GM21390 (cell line): ENCODE results near the gene MRRF.
A peak's percentile ranks its signal among the peaks of the same experiment; 100 is the strongest.
"Not testable (repeated sequence)": the region's sequence is repeated elsewhere in the genome, so short reads cannot be mapped to it uniquely, and the experiment has no call there.

ENCODE experiments used
- ATAC-seq: cut with Tn5 transposase; IDR thresholded peaks from one replicate; pipeline ENCODE4 v1.9.1; 2021; ENCODE audit not compliant: unreplicated experiment

Gene MRRF

DNA sequence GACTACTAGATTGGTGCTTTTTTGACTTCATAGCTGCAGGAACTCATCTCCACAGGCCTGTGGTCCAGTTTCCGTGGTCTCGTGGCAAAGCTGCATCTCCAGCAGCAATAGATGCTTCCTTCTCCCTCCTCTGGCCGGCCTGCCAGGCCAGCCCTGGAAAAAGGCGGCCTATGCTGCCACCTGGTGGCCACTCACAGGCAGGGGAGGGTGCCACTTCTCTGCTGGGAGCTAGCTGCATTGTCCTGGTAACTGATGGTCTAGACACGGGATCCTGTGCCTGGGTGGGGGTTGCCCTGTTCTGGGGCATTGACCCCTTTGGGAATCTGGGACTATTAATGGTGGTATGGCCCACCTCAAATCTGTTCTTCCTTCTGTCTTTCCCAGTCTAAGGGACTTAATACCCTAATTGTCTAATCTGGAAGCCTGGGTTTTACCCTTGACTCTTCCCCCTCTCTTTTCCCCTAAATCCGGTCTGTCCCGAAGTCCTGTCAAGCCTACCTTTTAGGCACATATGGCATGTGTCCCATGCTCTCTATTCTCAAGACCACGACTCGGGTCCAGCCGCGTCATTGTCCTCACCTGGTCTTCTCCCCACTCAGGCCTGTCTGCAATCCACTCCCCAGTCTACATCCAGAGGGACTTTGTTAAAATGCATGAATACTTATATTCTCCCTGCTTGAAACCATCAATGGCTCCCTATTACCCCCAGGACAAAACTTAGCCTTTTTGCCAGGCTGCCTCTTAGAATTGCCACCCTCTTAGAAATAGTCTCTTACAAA, 86.1 kb downstream of the MRRF start:
- peak; percentile 86 for ATAC-seq

DNA sequence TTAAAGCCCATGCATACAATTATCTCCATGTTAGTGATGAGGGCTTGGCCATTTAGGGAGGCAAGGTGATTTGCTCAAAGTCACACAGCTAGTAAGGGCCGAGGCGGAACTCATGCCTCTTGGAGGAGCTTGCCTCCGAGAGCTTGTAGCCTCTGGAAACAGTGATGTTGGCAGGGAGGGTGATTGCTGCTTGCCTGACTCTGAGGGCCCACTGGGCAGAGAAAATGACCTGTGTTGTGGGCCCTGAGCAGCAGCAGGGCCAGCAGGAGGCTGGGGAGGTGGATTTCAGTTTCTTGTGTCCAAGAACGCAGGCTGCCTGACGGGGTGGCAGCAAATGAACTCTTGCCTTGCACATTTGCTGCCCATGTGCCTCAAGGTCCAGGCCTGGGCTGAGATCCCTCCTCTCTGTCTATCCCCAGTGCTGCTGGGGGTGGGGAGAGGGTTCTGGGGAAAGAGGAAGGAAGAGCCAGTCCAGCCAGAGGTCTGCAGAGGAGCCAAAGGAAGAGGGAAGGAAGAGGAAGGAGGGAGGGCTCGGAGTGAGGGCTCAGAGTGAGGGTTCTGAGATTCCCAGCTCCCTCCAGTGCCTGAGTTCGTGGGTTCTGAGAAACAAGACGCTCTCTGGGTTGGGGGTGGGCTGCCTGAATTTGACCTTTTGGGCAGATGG, 90.0 kb downstream of the MRRF start:
- ATAC-seq: no peak

DNA sequence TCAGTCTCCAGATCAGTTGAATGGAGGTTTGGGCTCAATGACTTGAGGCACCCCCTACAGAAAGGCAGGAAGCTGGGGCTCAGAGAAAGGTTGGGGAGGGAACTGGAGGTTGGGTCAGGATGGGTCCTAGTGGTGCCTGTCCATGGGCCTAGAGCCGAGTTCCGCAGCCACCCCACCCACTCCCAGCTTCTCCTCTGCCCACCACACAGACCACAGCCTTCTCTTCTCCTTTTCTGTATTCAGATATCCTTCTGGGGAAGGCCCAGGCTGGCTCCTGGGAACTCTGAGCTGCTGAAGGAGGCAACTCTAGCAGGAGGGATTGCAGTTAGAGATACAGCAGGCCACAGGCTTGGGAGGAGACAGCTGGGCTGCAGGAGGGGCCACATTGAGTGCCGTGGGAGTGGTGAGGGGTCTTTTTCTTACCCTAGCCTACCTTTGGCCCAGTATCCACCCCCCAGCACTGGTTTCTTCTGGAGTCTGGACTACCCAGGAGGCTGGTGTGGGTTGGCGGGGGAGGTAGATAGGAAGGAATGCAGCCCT, 90.7 kb downstream of the MRRF start:
- ATAC-seq: no peak

DNA sequence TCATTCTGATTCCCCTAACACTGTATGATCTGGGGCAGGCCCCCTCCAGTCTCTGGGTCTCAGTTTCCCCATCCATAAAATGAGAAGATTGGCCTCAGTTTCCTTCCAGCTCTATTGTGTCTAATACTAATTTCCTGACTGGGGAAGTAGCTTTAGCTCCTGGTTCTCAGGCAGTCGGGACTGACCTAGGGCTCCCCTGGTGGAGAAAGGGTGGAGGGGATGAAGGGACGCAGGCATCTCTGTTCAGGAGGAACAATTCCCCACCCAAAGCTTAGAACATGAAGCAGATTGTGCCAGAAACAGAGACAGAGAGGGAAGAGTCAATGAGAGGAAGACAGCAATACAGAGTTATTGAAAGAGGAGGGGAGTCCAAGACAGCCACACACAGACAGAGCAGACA, 91.9 kb downstream of the MRRF start:
- no peak for ATAC-seq

DNA sequence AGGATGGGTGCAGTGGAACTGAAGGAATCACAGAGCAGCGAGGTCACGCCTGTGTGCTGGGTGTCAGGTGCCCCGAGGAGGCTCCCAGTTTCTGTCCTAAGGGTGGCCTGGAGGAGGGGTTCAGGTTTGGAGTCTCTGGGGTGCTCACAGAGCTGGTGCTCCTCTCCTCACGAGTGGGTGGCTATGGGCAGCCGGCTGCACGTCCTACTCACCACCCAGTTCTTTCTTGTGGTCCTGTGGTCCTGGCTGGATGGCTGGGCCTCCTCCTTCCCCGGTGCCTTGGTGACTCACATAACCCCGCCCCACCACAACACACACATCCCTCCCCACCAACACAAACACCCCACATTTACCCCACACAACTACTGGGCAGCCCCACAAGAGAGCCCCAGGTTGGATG, 96.2 kb downstream of the MRRF start:
- ATAC-seq: no peak

- not testable (repeated sequence) for ATAC-seq
Observed at GRCh38 chr9:122363131-122363530, 98.4 kb downstream of the MRRF start.

DNA sequence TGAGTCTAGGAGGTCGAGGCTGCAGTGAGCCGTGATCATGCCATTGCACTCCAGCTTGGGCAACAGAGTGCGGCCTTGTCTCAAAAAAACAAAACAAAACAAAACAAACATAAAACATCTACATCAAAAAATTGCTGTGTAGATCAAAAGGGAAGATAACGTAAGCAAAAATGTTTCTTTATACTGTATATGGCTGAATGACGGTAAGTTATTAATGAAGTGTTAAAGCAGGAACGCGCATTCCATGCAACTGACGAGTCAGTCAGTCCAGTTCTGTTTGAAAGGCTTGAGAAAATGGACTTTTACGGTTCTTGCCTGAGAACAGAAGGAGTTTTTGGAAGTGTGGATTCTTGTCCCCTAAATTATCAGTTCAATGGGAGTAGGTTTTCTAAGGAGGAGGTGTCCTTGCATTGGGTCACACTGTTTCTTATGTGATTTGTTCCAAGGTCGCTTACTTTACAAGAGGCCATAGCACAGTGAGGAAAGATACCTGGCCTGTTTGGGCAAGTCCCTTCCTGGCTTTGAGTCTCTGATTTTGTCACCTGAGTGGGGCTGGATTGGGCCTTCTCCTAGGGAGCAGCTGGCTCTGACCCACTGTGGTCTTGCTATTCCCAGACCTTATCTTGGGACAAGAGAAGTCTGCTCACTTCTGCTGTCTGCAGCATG, 99.6 kb downstream of the MRRF start:
- ATAC-seq: no peak

DNA sequence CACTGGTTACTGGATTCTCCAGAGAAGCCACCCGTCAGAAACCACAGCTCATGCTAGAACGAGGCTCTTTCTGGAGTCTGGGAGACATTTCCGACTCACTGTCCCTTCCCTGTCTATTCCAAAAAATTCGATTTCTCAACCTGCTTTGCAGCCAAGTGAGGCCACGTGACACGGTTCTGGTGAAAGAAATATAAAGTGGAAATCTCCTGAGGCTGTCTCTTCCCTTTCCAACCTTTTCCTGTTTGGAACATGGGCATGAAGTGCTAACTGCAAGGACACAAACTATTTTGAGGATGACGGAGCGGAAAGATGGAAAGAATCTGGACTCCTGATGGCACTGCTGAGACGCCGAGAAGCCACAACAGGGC, 100.1 kb downstream of the MRRF start:
- ATAC-seq: no peak

DNA sequence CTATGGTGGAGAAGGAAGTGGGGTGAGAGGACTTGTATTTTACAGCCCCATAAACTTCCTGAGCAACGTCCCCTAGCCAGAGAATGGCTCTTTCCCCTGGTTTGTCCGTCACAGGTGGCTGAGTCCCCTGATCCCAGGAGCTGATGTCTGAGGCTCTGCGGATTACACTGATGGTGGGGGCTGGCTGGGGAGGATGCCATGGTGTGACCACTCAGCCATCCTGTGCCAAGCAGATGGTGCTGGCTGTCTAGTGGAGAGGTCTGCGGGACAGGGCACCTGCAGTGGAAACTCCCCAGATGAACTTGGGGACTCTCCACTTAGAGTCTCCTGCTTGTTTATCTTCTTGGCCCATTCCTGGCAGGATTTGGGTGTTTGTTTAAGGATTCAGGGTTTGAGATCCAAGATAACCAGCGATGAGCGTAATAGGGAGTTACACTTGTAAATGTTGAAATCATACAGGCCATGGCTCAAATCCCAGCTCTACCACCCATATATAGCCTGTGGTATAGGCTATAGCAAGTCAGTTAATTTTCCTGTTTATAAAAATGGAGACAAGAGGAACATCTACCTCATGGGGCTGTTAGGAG, 101.5 kb downstream of the MRRF start:
- no peak for ATAC-seq

GRCh38 chr9:122367065-122367464, 102.4 kb downstream of the MRRF start:
- ATAC-seq: no peak

GRCh38 chr9:122367774-122368460, 103.2 kb downstream of the MRRF start:
- no peak for ATAC-seq

DNA sequence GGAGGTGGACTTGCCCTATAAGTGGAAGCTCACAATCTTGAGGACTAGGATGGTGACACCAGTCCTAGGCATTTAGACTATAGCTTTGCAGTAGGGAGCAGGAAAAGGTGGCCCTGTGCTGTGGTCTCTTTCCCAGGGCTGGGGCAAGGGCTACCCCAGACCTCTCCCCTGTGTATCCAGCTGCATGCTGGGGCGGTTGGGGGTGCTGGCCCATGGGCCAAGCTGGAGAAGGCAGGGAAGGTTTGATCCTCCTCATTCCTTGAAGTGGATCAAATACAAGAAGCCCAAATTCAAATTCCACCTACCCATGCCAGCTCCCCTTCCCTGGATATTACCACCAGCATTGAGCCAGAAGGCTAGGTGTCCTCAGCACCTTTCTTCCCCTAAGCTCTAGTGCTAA, 104.0 kb downstream of the MRRF start:
- ATAC-seq: no peak

DNA sequence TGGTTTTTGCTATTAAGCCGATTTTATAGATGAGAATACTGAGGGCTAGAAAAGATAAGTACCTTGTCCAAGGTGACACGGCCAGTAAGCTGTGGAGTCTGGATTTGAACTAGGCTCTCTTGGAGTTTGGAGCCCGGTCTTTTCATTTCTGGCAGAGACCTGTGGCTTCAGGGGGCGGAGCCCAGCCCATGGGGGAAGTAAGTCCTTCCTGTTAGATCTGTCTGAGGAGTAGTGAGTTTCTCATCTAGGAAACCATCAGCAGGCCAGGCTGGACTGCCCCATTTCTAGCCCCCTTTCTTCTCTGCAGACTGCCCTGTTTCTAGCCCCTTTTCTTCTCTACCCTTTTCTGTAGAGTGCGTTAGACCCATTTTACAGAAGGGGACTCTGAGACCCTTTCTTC, 105.6 kb downstream of the MRRF start:
- ATAC-seq: peak; percentile 44

DNA sequence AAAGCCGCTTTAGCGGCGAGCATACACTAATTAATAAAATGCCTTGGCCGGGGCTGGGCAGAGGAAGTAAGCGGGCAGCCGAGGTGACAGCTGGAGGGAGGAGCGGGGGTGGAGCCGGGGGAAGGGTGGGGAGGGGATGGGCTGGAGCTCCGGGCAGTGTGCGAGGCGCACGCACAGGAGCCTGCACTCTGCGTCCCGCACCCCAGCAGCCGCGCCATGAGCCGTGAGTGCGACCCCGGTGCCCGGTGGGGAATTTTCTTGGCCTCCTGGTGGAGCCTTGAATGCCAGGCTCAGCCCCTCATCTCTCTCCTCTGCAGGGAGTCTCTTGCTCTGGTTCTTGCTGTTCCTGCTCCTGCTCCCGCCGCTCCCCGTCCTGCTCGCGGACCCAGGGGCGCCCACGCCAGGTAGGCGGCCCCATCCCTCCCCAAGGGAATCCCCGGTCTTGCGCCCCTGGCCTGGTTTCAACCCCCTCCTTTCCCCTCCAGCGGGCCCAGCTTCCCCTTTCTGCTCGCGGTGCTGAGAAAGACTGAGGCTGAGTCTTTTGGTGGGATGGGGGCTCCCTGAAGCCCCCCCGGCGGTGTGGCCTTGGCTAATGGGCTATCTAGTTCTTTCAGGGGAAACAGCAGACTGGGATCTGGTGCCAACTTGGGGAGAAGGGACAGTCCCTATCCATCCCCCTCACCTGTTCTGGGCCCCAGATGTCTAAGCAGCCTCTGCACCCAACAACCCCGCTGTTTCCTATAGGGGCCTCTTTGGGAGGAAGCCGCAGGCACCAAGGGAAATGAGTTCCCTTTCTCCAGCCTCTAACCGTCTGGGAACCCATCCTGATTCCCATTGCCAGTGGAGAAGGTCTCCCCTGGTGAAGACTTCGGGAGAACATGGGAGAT, 106.4 kb downstream of the MRRF start, which contains the start of gene PTGS1:
PTGS1 (plus strand) TSS at position 156 of the 887 bp plus-strand sequence; CDS start at position 217, 61 bp downstream.
- ATAC-seq: peak; percentile 65

DNA sequence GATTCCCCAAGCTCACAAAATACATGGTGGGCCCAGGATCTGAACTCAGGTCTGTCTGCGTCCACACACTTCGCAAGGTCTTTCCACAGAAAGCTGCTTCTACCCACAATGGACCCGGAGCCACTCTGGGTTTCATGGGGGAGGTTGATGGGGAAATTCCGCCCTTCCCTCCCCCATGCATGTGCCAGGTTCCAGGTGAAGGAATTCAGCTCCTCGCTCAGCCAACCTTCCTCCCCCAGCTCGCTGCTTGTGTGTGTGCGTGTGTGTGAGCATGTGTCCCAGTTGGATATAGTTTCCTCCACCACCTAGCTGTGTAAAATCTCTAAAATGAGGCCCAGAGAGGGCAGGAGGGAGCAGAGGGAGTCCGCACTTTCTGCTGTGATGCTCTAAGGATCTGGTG, 107.2 kb downstream of the MRRF start:
- no peak for ATAC-seq

DNA sequence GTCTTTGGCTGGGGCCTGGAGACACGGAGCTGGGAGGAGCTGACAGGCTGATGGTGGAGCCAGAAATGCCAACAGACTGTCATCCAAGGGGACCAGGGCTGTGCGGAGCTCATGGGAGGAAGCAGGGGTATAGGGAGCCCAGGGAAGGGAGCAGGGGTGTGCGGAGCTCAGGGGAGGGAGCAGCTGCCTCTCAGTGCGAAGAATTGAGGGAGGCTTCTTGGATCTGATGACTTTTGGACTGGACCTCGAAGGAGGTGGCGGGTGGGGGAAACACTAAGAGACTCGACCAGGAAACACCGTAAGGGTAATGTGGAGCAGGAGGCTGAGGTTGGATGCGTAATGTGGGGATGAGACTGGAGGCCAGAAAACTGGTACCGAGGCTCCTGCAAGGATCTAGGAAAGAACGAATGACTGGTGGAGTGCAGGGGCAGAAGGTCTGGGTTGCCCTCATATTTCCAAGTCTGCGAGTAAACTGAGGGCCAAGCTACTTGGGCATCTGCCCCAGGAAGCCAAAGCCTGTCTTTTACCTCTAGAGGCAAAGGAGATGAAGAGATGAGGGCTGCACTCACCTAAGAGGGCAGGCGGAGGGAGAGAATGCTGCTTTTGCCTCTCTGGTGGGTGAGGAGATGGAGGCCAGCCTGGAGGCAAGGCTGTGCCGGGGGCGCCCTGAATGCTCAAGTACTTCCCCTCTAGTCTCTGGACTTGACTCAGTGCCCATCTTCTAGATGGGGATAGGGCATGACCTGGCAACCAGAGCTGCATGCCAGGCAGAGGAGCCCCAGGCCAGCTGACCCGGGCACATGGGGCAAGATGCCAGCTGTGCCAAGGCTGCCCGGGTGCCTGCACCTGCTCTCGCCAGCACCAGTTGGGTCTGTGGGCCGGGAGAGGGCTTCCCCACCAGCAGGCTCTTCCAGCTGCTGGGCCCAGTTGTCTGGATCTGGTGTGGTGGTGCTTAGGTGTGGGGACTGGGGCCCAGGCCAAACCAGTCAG, 108.5 kb downstream of the MRRF start:
- ATAC-seq: no peak

- ATAC-seq: no peak
Observed at GRCh38 chr9:122374885-122375420, 110.3 kb downstream of the MRRF start.

DNA sequence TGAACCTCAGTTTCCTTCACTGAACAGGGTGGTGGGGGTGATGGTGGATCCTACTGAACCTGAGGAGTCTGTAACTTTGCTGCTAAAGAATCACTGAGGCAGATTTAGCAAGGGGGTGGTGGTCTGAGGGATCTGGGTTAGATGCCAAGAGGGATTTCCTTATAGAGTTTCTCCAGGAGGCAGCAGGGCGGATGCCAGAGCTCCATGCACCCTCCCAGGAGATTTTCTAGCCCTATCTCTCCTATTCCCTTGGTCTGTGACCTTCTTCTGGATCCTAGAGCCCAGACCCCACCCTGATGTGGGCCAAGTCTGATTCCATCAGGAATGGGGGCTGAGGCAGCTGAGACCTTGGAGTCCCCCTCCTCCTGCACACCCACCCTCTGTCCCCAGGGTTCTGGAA, 112.1 kb downstream of the MRRF start:
- no peak for ATAC-seq
